SU-DHL-6 (cell line): Measurements from ENCODE around the gene DUS2.

ENCODE experiments used
- CTCF ChIP-seq: fragments of 200-600 bp; sonication (generic); IDR thresholded peaks from one replicate; pipeline ENCODE4 v1.5.1; 2017; ENCODE audit warnings: antibody characterized with exemption, mild to moderate bottlenecking, low read length, moderate library complexity; ENCODE audit not compliant: insufficient read depth, poor library complexity, severe bottlenecking
- EZH2phosphoT487 ChIP-seq: fragments of 200-600 bp; sonication (generic), shearing (Covaris generic); conservative IDR thresholded peaks from 2 replicates; pipeline ENCODE4 v1.6.1; 2018; ENCODE audit warnings: mild to moderate bottlenecking, antibody characterized with exemption, low read length, moderate library complexity, mixed read lengths

- no peak for TF ChIP-seq CTCF
- TF ChIP-seq EZH2phosphoT487, result no peak
Measured at GRCh38 chr16:68115851-68116250, 92.8 kb downstream of the DUS2 start.
